GM21390 (cell line): ENCODE measurements around the gene C22orf39.

Experiments
- ATAC-seq: cut with Tn5 transposase; IDR thresholded peaks from one replicate; pipeline ENCODE4 v1.9.1; 2021; ENCODE audit not compliant: unreplicated experiment

The C22orf39 gene

DNA sequence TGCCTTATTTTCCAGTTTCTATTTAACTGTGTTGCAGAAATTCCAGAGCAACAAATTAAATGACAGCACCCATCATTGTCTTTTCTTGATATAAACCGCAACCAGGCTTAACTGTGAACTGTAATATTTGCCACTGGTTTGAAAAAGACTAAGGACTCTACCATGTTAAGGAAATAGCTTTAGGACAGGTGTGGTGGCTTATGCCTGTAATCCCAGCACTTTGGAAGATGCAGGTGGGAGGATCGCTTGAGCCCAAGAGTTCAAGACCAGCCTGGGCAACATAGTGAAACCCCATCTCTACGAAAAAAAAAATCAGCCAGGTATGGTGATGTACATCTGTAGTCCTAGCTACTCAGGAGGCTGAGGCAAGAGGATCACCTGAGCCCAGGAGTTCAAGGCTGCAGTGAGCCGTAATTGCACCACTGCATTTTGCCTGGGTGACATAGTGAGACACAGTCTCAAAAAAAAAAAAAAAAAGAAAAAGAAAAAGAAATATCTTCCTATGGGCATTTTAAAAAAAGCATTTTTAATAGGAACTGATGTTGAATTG is 44.8 kb downstream of the C22orf39 start:
- no peak for ATAC-seq

DNA sequence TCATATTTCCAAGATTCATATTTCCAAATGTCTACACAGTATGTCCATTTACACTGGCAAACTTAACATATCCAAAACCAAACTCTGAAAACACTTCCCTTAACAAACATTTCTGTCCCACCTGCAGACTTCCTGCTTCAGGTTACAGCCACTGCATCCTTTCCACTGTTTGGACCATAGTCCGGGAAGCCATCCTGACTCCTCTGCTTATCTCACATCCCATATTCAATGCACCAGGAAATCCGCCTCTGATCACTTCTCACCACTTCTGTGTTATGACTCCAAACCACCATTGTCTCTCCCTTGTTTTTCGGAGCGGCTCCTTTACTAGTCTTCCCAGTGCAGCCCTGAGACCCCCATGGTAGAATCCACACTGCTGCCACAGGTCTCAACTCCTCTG is 46.0 kb downstream of the C22orf39 start:
- no peak for ATAC-seq

- no peak for ATAC-seq
Measured at GRCh38 chr22:19400881-19401280, 46.6 kb downstream of the C22orf39 start.

GRCh38 chr22:19398652-19399051 is 48.9 kb downstream of the C22orf39 start:
- no peak for ATAC-seq

DNA sequence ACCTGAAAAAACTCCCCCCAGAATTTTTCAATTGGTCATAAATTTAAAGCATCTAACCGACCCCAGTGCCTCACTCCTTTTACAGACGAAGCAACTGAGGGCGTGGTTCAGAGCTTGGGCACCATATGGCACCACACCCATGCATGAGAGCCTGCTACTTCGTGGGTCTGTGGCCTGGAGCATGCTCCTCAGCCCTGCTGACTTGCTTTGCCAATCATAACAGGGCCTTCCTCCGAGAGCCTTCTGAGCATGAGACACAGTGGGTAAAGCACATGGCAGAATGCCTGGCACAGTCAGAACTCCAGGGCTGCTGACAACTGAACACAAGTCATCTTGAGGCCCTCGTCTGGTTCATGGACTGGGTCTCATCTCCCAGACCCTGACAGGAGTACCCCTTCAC is 49.3 kb downstream of the C22orf39 start:
- ATAC-seq, result no peak

GRCh38 chr22:19397734-19398104 is 49.8 kb downstream of the C22orf39 start:
- no peak for ATAC-seq

DNA sequence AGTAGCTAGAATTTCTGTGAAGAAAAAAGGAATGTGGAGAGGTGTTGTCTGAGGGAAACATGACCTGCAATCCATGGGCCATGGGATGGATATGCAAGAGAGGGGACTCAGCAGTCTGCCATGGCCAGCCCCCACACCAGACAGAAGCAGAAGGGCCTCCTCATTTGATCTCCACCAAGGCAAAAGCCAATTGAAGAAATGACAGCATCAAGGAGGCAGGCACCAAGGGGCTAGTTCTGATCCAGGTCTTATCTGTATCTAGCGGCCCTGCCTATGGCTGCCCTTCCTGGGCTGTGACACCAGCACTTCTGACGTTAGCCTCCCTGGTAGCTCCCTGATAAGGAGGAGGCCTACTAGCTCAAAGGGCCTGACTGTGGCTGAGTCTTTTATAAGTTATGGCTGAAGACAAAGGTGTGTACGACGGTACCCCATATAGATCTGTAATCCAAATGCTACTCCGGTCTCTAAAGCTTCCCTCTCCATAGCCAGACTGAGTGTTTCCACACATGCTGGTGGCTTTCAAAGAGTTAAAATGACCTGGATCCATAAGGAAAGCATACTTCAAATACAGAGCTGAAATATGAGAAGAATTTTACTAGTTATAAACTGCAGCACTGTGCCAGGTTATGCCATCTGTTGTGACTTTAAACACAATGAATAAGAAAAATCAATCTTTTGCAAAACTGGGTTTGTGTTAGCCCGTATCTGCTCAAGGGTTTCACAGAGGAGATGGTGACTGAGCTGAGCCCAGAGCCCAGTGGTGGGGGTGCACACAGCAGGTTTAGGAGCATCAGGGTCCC is 50.4 kb downstream of the C22orf39 start:
- no peak for ATAC-seq

DNA sequence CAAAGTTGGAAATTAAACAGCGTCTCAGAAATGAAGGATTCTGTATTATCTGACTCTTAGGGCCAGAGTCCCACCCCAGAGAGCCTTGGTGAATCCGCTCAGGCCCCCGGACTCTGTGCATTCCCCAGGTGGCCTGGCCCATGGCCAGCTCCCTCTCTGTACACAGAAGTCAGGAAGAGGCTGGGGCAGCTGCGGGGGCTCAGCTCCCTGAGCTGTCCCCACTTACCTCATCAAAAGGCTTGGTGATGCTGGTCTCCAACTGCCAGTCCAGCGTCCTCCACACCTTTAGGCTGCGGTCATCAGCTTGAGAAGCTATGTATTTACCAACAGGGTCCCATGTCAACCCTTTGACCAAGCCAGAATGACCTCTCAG is 51.0 kb downstream of the C22orf39 start:
- ATAC-seq, result no peak

DNA sequence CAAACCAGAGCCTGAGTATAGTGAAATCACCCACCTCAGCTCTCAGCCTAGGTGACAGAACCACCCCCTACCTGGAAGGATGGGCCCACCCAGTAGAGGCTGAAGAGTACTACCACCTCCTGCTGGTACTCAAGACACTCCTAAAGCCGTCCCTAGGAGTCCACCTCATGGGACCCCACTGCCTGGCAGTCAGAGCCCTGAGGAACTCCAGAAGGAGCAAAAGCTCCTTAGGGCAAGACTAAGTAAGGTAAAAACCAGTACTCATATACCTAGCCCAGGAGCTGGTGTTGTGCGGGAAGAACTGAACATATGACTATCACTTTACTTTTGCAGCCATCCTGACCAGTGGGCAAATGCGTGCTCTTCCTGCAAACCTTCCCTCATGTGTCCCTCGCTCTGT is 52.2 kb downstream of the C22orf39 start:
- no peak for ATAC-seq

DNA sequence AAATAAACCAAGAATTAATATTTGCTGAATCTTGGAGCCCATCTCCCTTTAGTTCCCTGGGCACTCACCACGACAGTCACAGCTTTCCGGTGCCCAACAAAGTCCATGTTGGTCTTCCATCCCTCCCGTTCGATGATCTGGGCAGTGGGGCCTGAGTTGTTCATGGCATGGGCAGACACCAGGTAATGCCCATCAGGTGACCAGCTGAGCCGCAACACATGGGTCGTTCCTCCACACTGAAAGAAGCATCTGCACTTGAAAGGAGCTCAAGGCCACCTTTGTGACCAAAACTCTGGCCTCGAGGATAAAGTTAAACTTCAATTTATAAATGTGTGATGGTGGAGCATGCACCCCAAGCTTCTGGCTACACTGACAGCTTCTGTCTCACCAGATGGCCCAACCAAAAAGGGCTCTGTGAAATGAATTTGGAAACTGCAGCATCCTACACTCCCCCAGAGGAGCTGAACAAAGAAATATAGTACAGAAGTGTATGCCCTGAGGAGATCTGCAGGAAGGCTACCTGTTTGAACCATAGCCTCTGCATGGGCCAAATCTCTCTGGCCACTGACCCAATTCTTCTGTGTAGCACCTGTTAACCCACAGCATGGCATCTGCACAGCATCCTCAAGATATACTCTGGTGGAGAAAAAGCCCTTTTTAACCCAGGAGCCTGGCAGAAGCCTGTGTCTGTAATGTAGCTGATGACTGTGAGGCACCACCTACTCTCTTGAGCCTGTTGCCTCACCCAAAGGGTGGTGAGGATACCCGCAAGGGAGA is 53.0 kb downstream of the C22orf39 start:
- ATAC-seq, result no peak

- no peak for ATAC-seq
Measured at GRCh38 chr22:19393704-19394103, 53.8 kb downstream of the C22orf39 start.
